Measurements from ENCODE around the gene SOAT2. TPM values are rescaled to one million over a fixed set of nuclear protein-coding genes. Genes with fewer than 3 reads are reported as not detected.

The SOAT2 gene
- total RNA-seq, 6 experiments from 2014 or later, result 0.12 to 0.34 (median 0.18) TPM

DNA sequence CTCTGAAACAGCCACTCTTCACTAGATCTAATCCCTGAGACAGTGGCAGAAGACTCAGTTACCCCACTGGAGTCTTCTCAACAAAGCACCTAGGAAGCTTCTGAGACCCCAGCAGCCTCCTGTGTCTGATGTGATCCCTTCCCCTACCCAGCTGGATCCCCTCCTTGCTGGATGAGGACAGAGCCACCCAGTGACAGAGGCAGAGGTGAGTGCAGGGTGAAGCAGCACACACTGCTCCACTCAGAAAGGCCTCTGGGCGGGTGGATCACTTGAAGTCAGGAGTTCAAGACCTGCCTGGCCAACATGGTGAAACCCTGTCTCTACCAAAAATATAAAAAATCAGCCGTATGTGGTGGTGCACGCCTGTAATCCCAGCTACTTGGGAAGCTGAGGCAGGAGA, 26.8 kb upstream of the SOAT2 start:
- Mint-ChIP-seq H3K4me1 (ENCODE audit: low read depth) (peaks cover 50% of the 10 kb centered on the region), H3K27ac (no peak overlapping the region; the same call in 1 of the 2 replicates)

DNA sequence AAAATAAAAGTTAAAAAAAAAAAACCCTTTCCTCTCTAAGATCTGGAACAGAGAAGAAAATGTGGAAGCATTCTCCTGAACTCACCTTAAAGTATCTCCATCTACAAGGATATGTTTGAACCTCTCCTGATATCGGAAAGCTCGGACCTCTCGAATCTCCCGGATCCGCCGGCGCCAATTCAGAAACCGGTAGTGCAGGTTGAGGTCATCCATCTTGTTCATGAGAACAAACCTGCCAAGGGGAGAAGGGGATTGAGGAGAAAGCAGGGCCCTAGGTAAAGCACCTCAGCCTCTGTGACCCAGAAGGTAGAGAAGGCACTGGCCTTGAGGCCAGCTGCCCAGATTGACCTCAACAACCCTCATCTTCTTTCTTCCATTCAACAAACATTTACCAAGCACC, 26.3 kb upstream of the SOAT2 start:
- H3K27me3 Mint-ChIP-seq (ENCODE audit: insufficient read depth), result peaks cover 5% of the 10 kb centered on the region
- peaks cover 47% of the 10 kb centered on the region for H3K4me1 Mint-ChIP-seq (ENCODE audit: low read depth)

More for the DNA sequence above, 26.8 kb upstream of the SOAT2 start:
- Mint-ChIP-seq H3K27me3 (ENCODE audit: insufficient read depth) (peaks cover 5% of the 10 kb centered on the region), H3K36me3 (ENCODE audit: low read depth) (peaks cover 32% of the 10 kb centered on the region), H3K9me3 (no peaks in the 10 kb centered on the region), H3K4me3 (no peak overlapping the region)
- TF ChIP-seq, protein P1, sequence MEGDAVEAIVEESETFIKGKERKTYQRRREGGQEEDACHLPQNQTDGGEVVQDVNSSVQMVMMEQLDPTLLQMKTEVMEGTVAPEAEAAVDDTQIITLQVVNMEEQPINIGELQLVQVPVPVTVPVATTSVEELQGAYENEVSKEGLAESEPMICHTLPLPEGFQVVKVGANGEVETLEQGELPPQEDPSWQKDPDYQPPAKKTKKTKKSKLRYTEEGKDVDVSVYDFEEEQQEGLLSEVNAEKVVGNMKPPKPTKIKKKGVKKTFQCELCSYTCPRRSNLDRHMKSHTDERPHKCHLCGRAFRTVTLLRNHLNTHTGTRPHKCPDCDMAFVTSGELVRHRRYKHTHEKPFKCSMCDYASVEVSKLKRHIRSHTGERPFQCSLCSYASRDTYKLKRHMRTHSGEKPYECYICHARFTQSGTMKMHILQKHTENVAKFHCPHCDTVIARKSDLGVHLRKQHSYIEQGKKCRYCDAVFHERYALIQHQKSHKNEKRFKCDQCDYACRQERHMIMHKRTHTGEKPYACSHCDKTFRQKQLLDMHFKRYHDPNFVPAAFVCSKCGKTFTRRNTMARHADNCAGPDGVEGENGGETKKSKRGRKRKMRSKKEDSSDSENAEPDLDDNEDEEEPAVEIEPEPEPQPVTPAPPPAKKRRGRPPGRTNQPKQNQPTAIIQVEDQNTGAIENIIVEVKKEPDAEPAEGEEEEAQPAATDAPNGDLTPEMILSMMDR (IDR thresholded peaks at IDR 0.05), result no peak
- DNase-seq, result no peak

DNA sequence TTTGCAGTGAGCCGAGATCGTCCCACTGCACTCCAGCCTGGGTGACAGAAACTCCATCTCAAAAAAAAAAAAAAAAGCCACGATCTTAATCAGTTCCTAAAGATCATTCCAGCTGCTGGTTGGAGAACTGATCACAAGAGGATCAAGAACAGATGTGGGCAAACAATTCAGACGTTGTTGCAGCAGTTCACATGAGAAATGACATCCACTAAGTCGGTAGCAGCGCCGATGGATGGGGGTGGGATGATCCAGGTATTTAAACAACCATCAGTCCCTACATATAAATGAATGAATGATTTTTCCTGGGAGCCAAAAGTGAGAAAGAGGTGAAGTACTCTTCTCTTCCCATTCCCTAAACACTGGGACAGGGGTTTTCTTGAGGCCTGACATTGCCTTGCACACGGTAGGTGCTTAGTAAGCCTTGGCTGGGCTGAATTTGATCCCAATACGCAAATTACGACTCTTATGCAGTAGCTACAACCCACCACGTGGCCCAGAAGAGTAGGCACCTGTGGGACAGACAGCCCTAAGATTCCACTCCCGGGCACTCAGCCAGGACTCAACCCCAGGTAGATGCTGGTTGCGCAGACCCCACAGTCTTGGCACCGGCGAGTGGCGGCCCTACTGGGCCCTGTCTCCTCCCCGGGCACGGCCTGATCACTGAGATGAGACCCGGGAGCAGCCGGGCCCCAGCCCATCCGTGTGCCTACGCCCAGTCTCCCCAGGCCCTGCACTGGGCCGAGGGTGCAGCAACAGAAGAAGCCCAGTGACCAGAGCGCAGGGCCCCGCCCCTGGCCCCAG, 24.7 kb upstream of the SOAT2 start:
- Mint-ChIP-seq H3K27ac (peak overlapping the region; percentile 99), H3K4me1 (ENCODE audit: low read depth) (peaks cover 38% of the 10 kb centered on the region), H3K36me3 (ENCODE audit: low read depth) (peaks cover 19% of the 10 kb centered on the region), H3K27me3 (ENCODE audit: insufficient read depth) (peaks cover 4% of the 10 kb centered on the region), H3K4me3 (peak overlapping the region; percentile 94), H3K9me3 (no peaks in the 10 kb centered on the region)
- TF ChIP-seq, protein P1 (IDR thresholded peaks at IDR 0.05), result peak; percentile 37
- DNase-seq, result no peak

More for the DNA sequence above, 26.3 kb upstream of the SOAT2 start:
- Mint-ChIP-seq H3K4me3 (peak overlapping the region; percentile 94; the same call in 1 of the 2 replicates), H3K36me3 (ENCODE audit: low read depth) (peaks cover 29% of the 10 kb centered on the region), H3K27ac (peak overlapping the region; percentile 99; the same call in 1 of the 2 replicates), H3K9me3 (no peaks in the 10 kb centered on the region)
- TF ChIP-seq, protein P1 (IDR thresholded peaks at IDR 0.05), result no peak
- DNase-seq, result no peak

DNA sequence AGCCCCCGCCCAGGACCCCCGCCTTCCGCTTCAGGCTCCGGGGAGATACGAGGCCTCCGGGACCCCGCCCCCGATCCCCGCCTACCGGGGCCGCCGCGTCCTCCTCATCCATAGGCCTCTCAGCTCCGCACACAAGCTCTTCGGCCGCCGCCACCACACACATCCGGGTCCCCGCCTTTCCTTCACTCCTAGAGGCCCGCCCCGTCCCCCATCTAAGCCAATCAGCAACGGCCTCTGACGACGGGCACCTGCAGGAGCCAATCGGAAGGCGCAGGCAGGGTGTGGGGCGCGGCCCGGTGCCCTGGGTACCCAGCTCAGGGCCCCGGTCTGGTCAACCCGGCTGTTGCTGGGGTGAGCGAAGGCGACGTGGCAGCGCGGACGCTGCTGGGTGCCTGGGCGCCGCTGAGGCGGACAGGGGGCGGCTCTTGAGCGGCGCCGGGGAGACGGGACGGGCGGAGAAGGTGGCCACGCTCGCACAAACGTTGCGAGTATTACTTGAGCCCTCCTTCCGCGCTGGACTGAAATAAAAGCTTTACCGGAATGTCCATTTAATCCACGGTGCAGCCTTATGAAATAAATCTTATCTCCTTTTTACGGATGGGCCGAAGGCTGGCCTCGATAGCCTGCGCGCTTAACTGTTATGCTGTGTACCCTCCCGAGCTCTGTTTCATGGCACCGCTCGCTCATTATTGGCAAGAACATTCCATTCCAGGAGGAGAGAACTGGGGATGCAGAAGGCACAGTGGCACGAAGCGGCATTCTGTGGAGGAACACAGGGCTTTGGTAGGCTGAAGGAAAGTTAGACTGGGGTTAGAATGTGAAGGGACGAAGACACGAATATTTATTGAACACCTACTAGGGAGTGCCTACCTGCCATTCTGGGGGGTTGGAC, 23.8 kb upstream of the SOAT2 start, which contains the start of gene SPRYD3:
SPRYD3 (minus strand) TSS at position 165 of the 892 bp plus-strand sequence; CDS start at position 108, 57 bp downstream.
- peaks cover 4% of the 10 kb centered on the region for H3K27me3 Mint-ChIP-seq (ENCODE audit: insufficient read depth)
- peaks cover 12% of the 10 kb centered on the region for H3K36me3 Mint-ChIP-seq (ENCODE audit: low read depth)
- H3K9me3 Mint-ChIP-seq, result no peaks in the 10 kb centered on the region
- peak within 1 kb of the TSS; percentile 99 for H3K27ac Mint-ChIP-seq
- peak; percentile 95 for DNase-seq
- H3K4me1 Mint-ChIP-seq (ENCODE audit: low read depth), result peaks cover 38% of the 10 kb centered on the region
- TF ChIP-seq, protein P1 (IDR thresholded peaks at IDR 0.05), result no peak
- H3K4me3 Mint-ChIP-seq, result peak within 1 kb of the TSS; percentile 94

DNA sequence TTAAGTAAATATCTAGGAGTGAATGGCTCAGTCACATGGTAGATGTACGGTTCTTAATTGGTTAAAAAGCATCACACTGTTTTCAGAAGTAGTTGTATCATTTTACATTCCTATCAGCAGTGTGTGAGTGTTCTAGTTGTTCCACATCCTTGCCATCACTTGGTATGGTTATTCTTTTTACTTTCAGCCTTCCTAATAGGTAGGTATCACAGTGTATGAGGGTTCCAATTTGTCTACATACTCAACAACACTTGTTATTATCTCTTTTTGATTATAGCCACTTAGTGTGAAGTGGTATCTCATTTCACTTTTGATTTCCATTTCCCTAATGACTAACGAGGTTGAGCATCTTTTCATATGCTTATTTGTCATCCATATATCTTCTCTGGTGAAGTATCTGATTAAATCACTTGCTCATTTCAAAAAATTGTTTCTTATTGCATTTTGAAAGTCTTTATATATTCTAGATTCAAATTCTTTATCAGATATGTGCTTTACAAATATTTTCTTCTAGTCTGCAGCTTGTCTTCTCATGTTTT, 20.6 kb upstream of the SOAT2 start:
- Mint-ChIP-seq H3K4me3 (no peak overlapping the region), H3K27ac (no peak overlapping the region), H3K36me3 (ENCODE audit: low read depth) (peaks cover 1% of the 10 kb centered on the region), H3K9me3 (no peaks in the 10 kb centered on the region), H3K27me3 (ENCODE audit: insufficient read depth) (no peaks in the 10 kb centered on the region), H3K4me1 (ENCODE audit: low read depth) (peaks cover 31% of the 10 kb centered on the region)
- TF ChIP-seq, protein P1 (IDR thresholded peaks at IDR 0.05), result no peak
- no peak for DNase-seq

Data from HFFc6 (cell line).